Spleen (tissue), 11 donors: ENCODE measurements around the gene STK17A. TPM values are rescaled to one million over a fixed set of nuclear protein-coding genes. Genes with fewer than 3 reads are reported as not detected.

Experiments used
- DNase-seq: peaks from one replicate; pipeline ENCODE4 v3.0.0-alpha.2; 2020
- H3K27ac ChIP-seq, 8 donors: fragments of 200-600 bp; sonication (generic) in 7 of 8; 1 replicate in 4 of 8; 2 replicates in 4 of 8; pipeline versions ENCODE4 v1.5.0 to v1.8.0; 2016 to 2021; ENCODE audit warnings: inconsistent platforms in 4 of 8, mild to moderate bottlenecking in 4 of 8, moderate library complexity in 1 of 8
- H3K27me3 ChIP-seq, 7 donors: fragments of 200-600 bp; sonication (generic) in 6 of 7; replicated peaks in 1 of 7; 1 replicate in 4 of 7; 2 replicates in 3 of 7; pipeline versions ENCODE4 v1.5.0 to v1.8.0; 2016 to 2021; ENCODE audit warnings: inconsistent platforms in 3 of 7, mild to moderate bottlenecking in 1 of 7
- H3K36me3 ChIP-seq, 6 donors: fragments of 200-600 bp; sonication (generic) in 5 of 6; 1 replicate in 4 of 6; 2 replicates in 2 of 6; pipeline versions ENCODE4 v1.5.0 to v1.8.0; 2016 to 2021; ENCODE audit warnings: inconsistent platforms in 2 of 6
- H3K4me1 ChIP-seq, 6 donors: fragments of 200-600 bp; sonication (generic) in 5 of 6; 1 replicate in 3 of 6; 2 replicates in 3 of 6; pipeline versions ENCODE4 v1.5.0 to v1.8.0; 2016 to 2021; ENCODE audit warnings: inconsistent platforms in 3 of 6
- H3K4me3 ChIP-seq, 8 donors: fragments of 200-600 bp; sonication (generic) in 7 of 8; 1 replicate in 4 of 8; 2 replicates in 4 of 8; pipeline versions ENCODE4 v1.5.0 to v1.8.0; 2016 to 2021; ENCODE audit warnings: inconsistent platforms in 4 of 8, mild to moderate bottlenecking in 4 of 8, moderate library complexity in 2 of 8
- H3K9me3 ChIP-seq, 8 donors: fragments of 200-600 bp; sonication (generic) in 7 of 8; 1 replicate in 4 of 8; 2 replicates in 4 of 8; pipeline versions ENCODE4 v1.5.0 to v1.8.0; 2016 to 2021; ENCODE audit warnings: inconsistent platforms in 4 of 8
- CTCF ChIP-seq, 11 experiments: fragments of 200-600 bp in 7 of 11; fragments of 450-650 bp in 4 of 11; sonication (generic) in 4 of 11; IDR thresholded peaks in 8 of 11; conservative IDR thresholded peaks in 3 of 11; 1 replicate in 7 of 11; 2 replicates in 4 of 11; pipeline versions ENCODE4 v1.4.0 to v1.8.0; 2016 to 2021; ENCODE audit warnings: antibody characterized with exemption in 11 of 11, inconsistent platforms in 4 of 11, mild to moderate bottlenecking in 1 of 11
- POLR2A ChIP-seq, 3 donors: fragments of 450-650 bp; IDR thresholded peaks; one replicate each; pipeline ENCODE4 v1.5.1; 2017; ENCODE audit warnings: antibody characterized with exemption in 3 of 3, mild to moderate bottlenecking in 1 of 3
- POLR2AphosphoS5 ChIP-seq, 3 donors: sonication (generic); formaldehyde crosslinking; IDR thresholded peaks; one replicate each; pipeline ENCODE4 v1.5.1; 2017; ENCODE audit warnings: antibody characterized with exemption in 3 of 3
- WGBS, 5 donors: extraction: QIAGEN DNeasy Blood & Tissue Kit in 3 of 5; methylation state at CpG; one replicate each; pipeline versions ENCODE4 v1.1.5 to v1.1.7; 2013 to 2018; 5-methylcytosine and 5-hydroxymethylcytosine counted together
- intact Hi-C: fragments of 100-400 bp; cut with DNase I; formaldehyde crosslinking; loops from one replicate; pipeline ENCODE4 v1.15.0; 2023; ENCODE audit warnings: low total_unique reads
- polyA plus RNA-seq, 3 donors: library from polyadenylated mRNA; stranded (reverse); fragments of 200-250 nt; gene quantifications; one replicate each; pipeline ENCODE4 v1.2.1, GENCODE V29; 2013
- total RNA-seq, 7 donors: library from RNA; depleted of rRNA in 3 of 7; stranded (reverse); fragments of >200 nt in 3 of 7; fragmentation: NEBNext Ultra II Directional in 4 of 7; extraction: Animal tissue kit (Norgen Biotek cat#: 25700) in 4 of 7; gene quantifications; one replicate each; pipeline versions ENCODE4 v1.1.0 to v1.2.1, GENCODE V29; 2016 to 2021
- donor health status: healthy with polysubstance abuse.
- donor health status: DM: no; HTN: no; CAD: no; lungs with moderate emphysema.
- donor health status: DM: no; HTN: no; CAD: no.
- donor health status: Bipolar disorder and iron deficiency.
- donor health status: healthy.
- donor health status: DM: no; HTN: no; CAD: no.
- donor health status: DM: yes; HTN: yes; CAD: no.

STK17A gene
- total and polyA plus RNA-seq, 10 donors, result 33.4 to 70.1 (median 53.4) TPM

DNA sequence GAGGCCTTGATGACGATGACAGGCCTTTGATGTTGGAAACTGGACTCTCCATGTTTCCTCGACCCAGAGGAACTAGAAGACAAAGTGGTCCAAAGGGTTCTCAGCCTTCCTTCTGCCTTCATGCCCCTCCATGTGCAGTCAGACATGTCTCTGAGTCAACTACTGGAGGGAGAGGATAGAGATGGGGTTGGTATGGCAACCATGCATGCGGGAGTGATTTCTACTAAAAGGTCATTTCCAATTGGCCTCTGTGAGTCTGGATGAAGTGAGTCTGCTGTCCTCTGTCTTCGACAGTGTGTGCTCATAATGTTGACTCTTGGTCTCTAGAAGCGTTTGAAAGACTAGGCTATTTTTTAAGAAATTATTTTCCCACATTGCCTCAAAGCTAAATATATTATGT, 29.2 kb downstream of the STK17A start:
- Histone ChIP-seq H3K4me3 (no peak overlapping the region), H3K9me3 (no peaks in the 10 kb centered on the region), H3K27me3 (no peaks in the 10 kb centered on the region), H3K4me1 (peaks cover 0 to 95% (median 54%) of the 10 kb centered on the region in 6 donors), H3K27ac (peak overlapping the region in 3 of 8 donors; percentile 5 to 63 (median 47)), H3K36me3 (peaks cover 0 to 99% (median 54%) of the 10 kb centered on the region in 6 donors)
- 68 to 87% (median 84%) methylated on average over 5 of the region's 5 CpGs for WGBS, 5 donors
- no peak for DNase-seq
- intact Hi-C loops, result no loop called here
- no peak for TF ChIP-seq POLR2A (IDR thresholded peaks at IDR 0.05)
- TF ChIP-seq CTCF (IDR thresholded peaks at IDR 0.05 in 8 of 11, conservative IDR thresholded peaks at IDR 0.05 in 3 of 11), result no peak
- no peak for TF ChIP-seq POLR2AphosphoS5 (IDR thresholded peaks at IDR 0.05)

- Histone ChIP-seq H3K4me1 (peaks cover 0 to 95% (median 61%) of the 10 kb centered on the region in 6 donors), H3K27ac (peak overlapping the region in 5 of 8 donors; percentile 5 to 63 (median 28)), H3K36me3 (peaks cover 0 to 99% (median 57%) of the 10 kb centered on the region in 6 donors), H3K27me3 (no peaks in the 10 kb centered on the region), H3K4me3 (no peak overlapping the region), H3K9me3 (no peaks in the 10 kb centered on the region)
- intact Hi-C loops, result no loop called here
- no peak for DNase-seq
- TF ChIP-seq CTCF (IDR thresholded peaks at IDR 0.05 in 8 of 11, conservative IDR thresholded peaks at IDR 0.05 in 3 of 11), result no peak
- peak in 1 of 3 donors; percentile 14 for TF ChIP-seq POLR2AphosphoS5 (IDR thresholded peaks at IDR 0.05)
- WGBS, 5 donors, result 51 to 70% (median 56%) methylated on average over 3 of the region's 3 CpGs
These were observed 30.0 kb downstream of the STK17A start for GRCh38 chr7:43612599-43613589.

DNA sequence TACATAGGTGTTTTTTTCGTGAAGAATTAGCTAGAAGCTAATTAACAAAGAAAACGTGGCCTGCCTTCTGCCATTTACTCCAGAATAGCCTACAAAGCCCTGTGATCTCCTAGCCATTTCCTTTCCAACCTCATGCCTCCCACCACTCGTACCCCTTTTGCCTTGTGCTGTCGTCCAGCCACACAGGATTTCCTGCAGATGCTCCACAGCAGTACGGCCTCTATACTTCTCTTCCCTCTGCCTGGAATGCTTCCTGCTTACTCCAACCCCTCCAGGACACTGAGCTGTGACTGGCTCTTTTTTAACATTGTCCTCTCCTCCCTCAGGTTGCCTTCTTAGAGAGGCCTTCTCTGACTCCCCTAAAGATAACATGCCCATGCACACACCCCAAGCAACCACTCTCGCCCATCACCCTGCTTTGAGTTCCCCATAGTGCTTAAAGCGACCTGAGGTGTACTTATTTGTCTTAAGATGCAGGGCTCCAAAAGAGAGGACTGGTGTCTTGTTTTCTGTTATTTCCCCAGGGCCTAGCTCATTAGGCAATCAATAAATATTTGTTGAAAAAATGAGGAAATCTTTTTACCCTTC, 32.7 kb downstream of the STK17A start:
- Histone ChIP-seq H3K27ac (peak overlapping the region in 3 of 8 donors; percentile 24 to 67 (median 40)), H3K4me1 (peaks cover 0 to 100% (median 67%) of the 10 kb centered on the region in 6 donors), H3K9me3 (no peaks in the 10 kb centered on the region), H3K4me3 (no peak overlapping the region), H3K36me3 (peaks cover 0 to 99% (median 51%) of the 10 kb centered on the region in 6 donors), H3K27me3 (no peaks in the 10 kb centered on the region)
- intact Hi-C loops, result no loop called here
- DNase-seq, result no peak
- WGBS, 5 donors, result 52 to 71% (median 55%) methylated on average over 7 of the region's 7 CpGs
- TF ChIP-seq POLR2AphosphoS5 (IDR thresholded peaks at IDR 0.05) (peak in 2 of 3 donors; percentile 18 to 69), POLR2A (IDR thresholded peaks at IDR 0.05) (no peak), CTCF (IDR thresholded peaks at IDR 0.05 in 8 of 11, conservative IDR thresholded peaks at IDR 0.05 in 3 of 11) (no peak)

GRCh38 chr7:43616977-43617376, 34.1 kb downstream of the STK17A start:
- H3K4me1 ChIP-seq, result peaks cover 10 to 100% (median 70%) of the 10 kb centered on the region in 6 donors
- H3K4me3 ChIP-seq, result no peak overlapping the region
- intact Hi-C loops, result no loop called here
- TF ChIP-seq CTCF (IDR thresholded peaks at IDR 0.05 in 8 of 11, conservative IDR thresholded peaks at IDR 0.05 in 3 of 11), result no peak
- peak in 1 of 3 donors; percentile 27 for TF ChIP-seq POLR2AphosphoS5 (IDR thresholded peaks at IDR 0.05)
- WGBS, 5 donors, result 91 to 97% (median 96%) methylated on average over 4 of the region's 4 CpGs
- no peaks in the 10 kb centered on the region for H3K27me3 ChIP-seq
- peaks cover 0 to 99% (median 42%) of the 10 kb centered on the region in 6 donors for H3K36me3 ChIP-seq
- peak overlapping the region in 2 of 8 donors; percentile 26 to 83 for H3K27ac ChIP-seq
- H3K9me3 ChIP-seq, result no peaks in the 10 kb centered on the region
- DNase-seq, result no peak
